HG03196 (cell line): Measurements from ENCODE around the gene TMPRSS13.

Experiments used
- ATAC-seq: cut with Tn5 transposase; IDR thresholded peaks from one replicate; pipeline ENCODE4 v1.9.1; 2021; ENCODE audit not compliant: unreplicated experiment

TMPRSS13 gene

GRCh38 chr11:117900121-117900648 lies 29.0 kb downstream of the TMPRSS13 start:
- peak; percentile 54 for ATAC-seq

DNA sequence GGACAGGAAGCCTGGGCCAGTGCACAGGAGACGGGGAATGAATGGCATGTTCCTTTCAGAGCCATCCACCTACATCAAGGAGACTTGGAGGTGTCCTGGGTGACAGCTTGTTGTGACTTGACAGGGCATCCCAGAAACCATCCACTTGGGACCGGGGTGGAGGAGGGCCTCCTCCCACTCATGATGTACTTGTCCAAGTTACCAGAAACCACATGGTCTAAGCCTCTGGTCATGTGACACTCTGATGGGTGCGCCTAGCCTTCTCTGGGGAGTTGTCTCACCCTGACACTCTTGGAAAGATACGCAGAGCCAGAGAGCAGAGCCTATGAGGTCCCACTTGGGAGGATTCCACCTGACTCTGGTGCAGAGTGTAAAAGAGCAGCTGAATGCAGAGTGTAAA lies 31.1 kb downstream of the TMPRSS13 start:
- ATAC-seq: no peak

- no peak for ATAC-seq
Observed at GRCh38 chr11:117892651-117893050, 36.6 kb downstream of the TMPRSS13 start.

DNA sequence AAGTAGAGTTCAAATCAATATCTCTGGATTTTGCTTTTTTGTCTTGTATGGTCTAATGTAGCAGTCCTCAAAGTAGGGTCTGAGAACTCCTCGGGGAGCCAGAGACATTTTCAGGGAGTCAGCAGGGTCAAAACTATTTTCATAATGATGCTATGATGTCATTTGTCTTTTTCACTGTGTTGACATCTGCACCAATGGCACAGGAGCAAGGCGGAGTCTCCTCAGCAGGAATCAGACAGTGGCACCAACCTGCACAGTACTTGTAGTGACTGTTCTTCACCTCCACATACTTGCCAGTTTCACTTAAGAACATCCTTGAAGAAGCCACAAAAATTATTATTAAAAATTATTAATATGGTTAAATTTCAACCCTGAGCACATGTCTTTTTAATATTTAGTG lies 37.8 kb downstream of the TMPRSS13 start:
- ATAC-seq: no peak

- ATAC-seq: no peak
Observed at GRCh38 chr11:117888139-117888566, 41.0 kb downstream of the TMPRSS13 start.

DNA sequence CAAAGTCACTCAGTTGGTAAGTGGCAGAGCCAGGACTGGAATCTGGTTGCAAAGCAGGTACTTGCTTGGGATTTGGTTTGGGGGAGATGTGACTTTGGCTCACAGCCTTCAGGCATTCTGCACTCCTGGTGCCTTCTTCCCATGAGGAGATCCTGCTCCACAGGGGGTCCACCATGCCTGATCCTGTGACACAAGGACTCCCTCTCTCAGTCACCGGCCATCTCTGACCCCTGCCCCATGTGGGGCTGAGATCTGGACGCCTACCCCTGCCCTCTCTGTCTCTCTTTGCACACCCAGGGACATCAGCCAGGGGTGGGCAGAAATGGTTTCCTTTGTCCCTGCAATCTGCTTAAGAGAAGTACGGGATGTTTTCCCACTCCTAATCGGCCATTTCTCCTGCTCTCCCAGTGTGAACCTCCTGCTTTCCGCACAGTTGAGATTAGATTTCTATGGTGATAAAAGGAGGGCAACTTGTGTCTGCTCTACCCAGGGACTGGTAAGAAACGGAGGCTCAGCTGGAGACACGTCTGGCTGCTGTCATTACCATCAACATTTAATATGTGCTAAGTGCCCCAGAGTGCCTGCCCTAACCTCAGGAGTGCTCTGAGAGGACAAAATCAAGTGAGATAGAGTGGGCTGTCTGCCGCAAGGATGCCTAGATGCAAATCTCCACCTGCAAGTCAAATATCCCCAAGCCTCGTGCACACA lies 41.6 kb downstream of the TMPRSS13 start:
- no peak for ATAC-seq

- no peak for ATAC-seq
Observed at GRCh38 chr11:117885777-117886176, 43.4 kb downstream of the TMPRSS13 start.

DNA sequence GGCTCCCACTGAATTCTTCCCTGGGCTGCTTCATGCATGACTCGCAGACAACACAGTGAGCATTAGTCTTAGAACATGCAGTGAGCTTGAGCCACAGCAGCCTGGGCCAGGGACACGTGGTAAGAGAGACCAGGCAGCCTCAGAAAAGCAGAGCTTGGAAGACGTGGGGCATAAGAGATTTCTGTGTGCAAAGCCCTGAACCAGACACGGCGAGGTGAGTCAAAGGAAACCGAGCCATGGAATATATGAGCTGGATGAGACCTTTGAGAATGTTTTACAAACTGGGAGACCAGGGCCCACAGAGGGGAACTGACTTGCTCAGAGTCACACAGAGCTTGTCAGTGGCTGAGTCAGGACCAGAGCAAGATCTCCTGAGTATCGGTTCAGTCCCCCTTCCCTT lies 44.2 kb downstream of the TMPRSS13 start:
- no peak for ATAC-seq

- no peak for ATAC-seq
Observed at GRCh38 chr11:117883063-117883462, 46.1 kb downstream of the TMPRSS13 start.

GRCh38 chr11:117882311-117882905 lies 46.8 kb downstream of the TMPRSS13 start:
- ATAC-seq: no peak

DNA sequence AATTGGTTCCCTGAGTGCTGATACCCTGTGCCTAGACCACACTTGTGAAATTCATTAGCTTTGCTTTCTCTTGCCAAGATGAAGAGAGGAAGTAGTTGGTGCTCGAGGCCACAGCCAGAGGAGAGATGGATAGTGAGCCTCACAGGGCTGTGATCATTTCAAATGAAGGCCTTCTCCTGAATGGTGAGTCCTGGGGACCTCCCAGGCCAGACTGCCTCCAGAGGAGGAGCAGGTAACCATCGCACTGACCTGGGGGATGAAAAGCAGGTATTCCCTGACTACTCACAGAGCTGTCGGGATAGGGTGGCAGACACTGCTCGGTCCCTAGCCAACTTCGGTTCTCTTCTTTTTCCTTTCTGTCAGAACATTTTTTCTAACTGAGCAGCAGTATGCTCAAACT lies 48.0 kb downstream of the TMPRSS13 start:
- no peak for ATAC-seq

DNA sequence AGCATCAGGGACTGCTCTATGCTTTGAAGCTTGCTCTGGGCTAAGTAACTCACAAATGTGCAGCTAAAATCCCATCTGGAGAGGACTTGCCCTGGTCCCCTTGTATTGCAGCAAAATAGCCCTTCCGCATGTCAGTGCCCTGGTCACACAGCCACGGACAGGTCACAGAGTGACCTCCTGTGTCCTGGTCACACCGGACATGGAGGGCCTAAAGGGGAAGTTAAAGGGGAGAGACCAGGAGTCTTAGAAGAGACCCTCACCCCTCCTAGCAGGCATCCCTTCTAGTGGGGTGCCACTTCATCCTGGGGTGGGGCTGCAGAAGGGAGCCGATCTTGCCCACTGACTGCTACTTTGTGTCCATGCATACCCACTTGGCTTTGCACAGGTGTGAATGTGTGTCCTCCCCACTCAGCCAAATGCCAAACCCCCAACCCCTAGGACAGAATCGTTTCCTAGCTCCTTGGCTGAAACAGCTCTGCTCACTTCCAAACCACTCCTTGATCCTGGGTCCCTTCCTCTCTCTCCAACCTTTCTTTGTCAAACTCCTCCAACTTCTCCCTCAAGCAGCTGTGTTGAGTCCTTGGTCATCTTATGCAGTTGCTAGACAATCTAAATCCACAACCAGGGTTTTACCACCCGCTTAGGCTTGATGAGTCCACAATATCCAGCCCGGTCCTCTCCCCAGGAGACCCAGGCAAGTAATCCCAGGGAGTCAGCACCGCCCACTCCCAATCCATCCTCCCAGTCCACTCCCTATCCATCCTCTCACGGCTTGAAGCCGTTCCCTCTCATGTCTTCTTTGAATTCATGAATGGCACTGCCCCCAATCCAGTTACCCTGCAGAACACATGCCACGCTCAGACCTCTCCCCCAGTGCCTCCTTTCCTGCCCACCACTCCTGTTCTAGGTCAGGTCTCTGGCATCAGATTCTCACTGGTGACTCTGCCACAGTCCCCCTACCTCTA lies 49.4 kb downstream of the TMPRSS13 start:
- no peak for ATAC-seq

GRCh38 chr11:117878939-117879475 lies 50.2 kb downstream of the TMPRSS13 start:
- ATAC-seq: no peak

DNA sequence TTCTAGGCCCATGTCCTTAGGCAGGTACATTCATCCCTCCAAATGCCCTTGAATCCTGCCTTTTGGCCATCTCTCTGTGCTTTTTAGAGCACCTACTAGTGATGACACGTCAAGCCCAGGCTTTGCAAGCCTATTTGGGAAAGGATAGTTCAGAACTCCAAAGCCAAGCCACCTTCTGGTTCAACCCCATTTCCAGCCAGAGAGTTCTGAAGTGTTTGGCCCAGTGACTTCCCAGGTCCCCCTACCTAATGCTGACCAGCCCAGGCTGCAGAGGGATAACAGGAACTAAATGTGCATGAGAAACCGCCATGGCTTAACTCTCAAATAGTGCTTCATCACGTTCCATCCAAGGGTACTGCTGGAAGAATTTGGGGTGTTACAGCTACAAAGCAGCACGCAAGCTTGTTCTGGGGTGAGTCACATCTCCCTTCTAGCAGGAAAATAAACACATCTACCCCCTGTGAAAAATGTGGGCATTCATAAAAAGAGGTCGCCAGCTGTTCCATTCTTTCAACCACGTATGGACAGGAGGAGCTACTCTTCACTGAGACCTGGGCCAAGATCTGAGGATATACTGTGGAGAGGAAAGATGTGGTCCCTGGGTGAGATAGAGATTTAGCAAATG lies 50.8 kb downstream of the TMPRSS13 start:
- ATAC-seq: no peak

DNA sequence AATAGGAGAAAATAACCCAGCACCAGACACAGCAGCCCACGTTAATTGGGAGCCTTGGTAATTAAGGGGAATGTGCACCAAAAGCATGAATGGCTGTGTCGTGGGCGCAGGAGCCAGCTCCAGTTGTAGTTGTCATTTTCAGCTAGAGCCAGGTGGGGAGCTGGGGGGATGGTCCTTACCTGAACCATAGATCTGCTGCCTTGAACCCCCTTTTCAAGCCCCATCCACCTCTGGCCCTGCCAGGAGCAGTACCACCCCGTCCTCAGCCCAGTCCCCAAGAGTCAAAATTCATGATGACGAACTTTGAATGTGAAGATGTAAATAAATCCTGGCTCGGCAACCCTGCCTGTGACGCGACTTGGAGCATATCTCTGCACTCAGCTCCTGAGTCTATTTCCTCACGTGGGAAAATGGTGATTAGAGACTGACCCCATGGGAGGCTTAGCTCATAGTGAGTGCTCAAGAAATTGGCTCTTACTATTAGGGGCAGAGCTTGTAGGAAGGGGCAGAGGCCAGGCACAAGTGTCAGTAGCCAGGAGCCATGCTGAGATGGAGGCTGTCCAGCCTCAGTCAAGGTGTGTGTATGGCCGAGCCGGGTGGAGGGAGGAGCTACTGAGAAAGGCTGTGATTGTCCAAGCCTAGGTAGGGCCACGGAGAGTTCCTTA lies 52.0 kb downstream of the TMPRSS13 start:
- ATAC-seq: no peak

GRCh38 chr11:117876341-117877119 lies 52.7 kb downstream of the TMPRSS13 start, which contains the start of gene FXYD6:
FXYD6 (minus strand) TSS chr11:117876658; CDS start chr11:117842776, 33,882 bp downstream.
- ATAC-seq: no peak

DNA sequence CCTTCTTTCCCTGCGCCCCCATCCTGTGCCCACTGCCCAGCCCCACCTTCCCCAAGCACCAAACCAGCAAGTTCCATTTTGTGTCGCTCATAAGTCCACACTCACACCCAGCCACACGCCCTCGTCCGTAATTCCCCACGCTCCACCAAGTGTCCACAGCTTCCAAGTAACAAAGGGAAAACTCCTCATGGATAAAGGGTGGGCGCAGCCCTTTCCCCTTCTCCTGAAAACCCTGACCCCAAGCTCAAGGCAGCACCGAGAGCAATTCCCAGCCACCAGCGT lies 53.2 kb downstream of the TMPRSS13 start:
- ATAC-seq: no peak

DNA sequence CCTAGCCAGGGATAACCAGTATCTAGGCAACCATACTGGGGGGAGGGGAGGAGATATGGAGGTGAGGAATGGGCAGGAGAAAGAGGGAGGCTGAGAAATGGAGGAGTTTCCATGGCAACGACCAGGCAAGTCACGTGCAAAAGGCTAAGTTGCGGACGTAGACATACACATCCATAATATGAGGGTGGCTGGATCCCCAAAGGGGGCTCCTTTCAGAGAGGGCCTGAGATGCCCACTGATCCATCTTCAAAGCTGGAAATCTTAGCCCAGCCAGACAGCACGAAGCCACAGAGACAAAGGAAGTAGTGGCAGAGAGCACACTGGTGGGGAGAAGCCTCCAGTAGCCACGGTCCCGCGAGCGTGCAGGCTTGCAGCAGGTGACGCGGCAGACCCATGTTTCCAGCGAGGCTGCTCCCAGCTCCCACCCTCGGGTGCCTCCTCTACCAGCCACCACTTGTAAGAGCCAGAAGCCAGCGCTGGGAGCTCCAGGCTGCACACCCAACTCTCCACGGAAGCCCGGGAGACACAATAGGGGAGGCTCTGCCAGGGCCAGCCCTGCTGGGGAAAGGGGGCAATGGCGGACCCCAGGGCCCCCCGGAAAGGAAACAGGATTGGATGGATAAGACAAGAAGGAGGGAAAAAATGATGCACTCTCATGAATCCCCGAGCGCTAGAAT lies 53.7 kb downstream of the TMPRSS13 start:
- no peak for ATAC-seq

DNA sequence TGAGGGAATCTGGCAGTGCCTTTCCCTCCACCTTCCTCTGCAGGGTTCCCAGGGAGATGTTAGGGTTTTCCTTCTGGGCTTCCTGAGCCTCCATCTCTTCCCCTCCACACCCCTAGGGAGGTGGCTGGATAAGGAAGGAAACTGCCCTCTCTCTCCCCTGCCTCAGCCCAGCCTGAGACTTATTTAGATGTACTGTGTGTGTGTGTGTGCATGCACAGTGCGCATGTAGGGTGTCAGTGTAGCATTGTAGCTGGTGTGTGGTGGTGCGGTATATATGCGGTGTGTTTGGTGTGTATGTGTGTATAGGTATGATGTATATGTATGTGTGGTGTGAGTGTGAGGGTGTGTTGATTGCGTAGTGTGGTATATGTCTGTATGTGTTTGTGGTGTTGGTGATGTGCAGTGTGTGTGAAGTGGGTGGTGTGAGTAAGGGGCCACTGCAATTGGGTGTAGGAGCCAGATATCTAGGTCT lies 54.3 kb downstream of the TMPRSS13 start:
- ATAC-seq: no peak
